ENCODE data around the gene FANCD2OS.
"Not testable (repeated sequence)": the region's sequence is repeated elsewhere in the genome, so short reads cannot be mapped to it uniquely, and the experiment has no call there.

The FANCD2OS gene

DNA sequence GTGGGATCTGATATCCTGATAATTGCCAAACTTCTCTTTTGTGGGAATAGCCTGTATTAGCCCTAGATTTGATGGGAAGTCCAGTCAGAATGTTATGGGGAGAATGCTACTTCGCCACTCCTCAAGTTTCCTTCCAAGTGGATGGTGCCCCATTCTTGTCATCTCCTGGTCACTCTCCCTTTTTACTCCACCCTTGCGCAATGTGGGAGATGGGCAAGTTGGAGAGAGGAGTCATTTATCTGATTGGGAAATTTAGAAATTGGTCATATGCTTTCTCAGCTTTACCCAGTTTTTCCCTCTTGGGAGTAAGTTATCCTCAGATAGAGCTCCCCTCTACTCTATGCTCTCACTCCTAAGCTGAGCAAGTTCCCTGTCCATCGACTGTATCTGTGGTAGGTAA lies 14.4 kb downstream of the FANCD2OS start:
- DNase-seq (ENCODE audit: low read depth in 2 of 2), result no peak

GRCh38 chr3:10091387-10091786 lies 16.7 kb downstream of the FANCD2OS start:
- not testable (repeated sequence) for DNase-seq (ENCODE audit: low read depth in 2 of 2)

- DNase-seq (ENCODE audit: low read depth in 2 of 2), result not testable (repeated sequence)
Observed at GRCh38 chr3:10090774-10091173, 17.3 kb downstream of the FANCD2OS start.

DNA sequence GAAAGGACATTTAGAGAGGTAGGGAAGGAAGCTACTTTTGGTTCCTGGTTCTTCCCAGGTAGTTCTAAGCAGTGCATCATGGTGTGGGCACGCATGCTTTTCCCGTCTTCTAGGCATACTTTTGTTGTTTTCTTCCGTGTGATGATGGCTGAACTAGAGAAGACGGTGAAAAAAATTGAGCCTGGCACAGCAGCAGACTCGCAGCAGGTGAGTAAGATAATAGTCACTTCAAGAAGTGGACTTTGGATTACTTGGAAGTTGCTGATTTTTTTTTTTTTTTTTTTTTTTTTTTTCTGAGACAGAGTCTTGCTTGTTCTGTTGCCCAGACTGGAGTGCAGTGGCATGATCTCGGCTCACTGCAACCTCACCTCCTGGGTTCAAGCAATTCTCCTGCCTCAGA lies 17.9 kb downstream of the FANCD2OS start:
- no peak for DNase-seq (ENCODE audit: low read depth in 2 of 2)

DNA sequence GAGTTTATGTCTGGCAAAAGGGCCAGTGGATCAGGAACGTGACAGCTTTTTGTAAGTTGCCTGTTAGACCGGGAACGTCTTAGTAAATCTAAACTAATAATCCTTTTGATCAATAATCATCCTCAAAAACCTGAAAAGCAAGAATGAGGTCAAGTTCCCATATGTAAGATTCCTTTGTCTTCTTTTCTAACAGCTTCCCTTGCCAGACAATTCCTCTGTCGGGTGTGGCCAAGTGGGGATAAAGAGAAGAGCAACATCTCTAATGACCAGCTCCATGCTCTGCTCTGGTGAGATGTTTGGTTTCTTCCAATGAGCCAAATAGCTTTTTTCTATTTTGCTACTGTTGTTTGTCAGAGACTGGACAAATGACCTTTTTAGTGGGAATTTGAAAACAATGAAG lies 19.8 kb downstream of the FANCD2OS start:
- DNase-seq (ENCODE audit: low read depth in 2 of 2), result no peak

DNA sequence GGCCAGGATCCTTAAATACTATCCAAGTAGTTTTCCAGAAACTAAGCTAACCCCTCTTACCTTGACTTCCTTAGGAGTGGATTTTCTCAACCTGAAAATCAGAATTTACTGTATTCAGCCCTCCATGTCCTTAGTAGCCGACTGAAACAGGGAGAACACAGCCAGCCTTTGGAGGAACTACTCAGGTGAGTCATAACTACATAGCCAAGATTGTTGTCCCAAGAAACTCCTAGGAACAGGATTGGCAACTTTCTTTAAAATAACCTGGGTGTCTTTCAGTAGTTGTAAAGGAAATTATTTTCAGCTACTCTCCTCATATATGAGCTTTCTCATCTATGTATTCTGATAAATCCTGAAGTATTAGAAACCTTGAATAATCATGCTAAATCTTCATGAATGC lies 22.3 kb downstream of the FANCD2OS start:
- DNase-seq (ENCODE audit: low read depth in 2 of 2), result no peak

DNA sequence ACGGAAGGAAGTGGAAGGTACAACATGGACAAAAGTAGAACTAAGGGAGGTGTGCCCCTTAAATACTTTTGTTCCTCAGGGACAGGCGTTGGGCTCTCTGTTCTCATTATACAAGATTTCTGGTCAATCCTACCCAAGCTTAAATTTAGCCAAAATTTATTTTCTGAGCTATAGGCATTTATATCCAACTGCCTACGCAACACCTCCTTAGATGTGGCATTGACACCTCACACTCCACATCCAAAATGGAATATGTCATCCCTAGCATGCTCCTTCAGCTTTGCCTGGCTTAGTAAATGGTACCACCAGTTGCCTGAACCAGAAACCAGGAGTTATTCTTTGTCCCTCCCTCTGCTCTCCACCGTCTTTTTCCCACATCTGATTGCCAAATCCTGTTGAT lies 26.2 kb downstream of the FANCD2OS start:
- DNase-seq (ENCODE audit: low read depth in 2 of 2), result no peak

DNA sequence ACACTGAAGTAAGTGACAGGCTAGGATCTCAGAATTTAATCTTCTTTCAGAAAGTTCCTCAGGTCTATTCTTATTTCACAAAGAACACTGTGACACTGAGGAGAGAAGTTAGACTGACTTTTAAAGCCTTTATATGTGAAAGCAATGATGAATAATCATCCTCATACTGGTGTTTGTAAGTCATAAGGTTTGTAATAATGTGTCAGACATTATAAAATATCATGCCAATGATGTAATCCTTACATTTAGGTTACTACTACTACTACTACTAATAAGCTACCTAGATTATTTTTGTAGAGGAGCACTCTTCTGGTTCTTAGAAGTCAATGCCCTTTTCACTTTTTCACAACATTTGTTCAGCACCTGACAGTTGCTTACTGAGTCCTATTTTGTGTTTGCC lies 33.4 kb downstream of the FANCD2OS start:
- DNase-seq (ENCODE audit: low read depth in 2 of 2), result no peak

GRCh38 chr3:10070077-10070476 lies 38.0 kb downstream of the FANCD2OS start:
- not testable (repeated sequence) for DNase-seq (ENCODE audit: low read depth in 2 of 2)

GRCh38 chr3:10055097-10055496 lies 53.0 kb downstream of the FANCD2OS start:
- DNase-seq (ENCODE audit: low read depth in 2 of 2), result no peak
